Breast epithelium (tissue), 3 donors: Measurements from ENCODE around the gene POF1B.

Experiments
- POLR2A ChIP-seq: fragments of 450-650 bp; IDR thresholded peaks from one replicate; pipeline ENCODE4 v1.6.1; 2016; ENCODE audit warnings: antibody characterized with exemption, mild to moderate bottlenecking, moderate library complexity
- POLR2AphosphoS5 ChIP-seq, 3 donors: sonication (generic); formaldehyde crosslinking; IDR thresholded peaks; one replicate each; pipeline ENCODE4 v1.6.1; 2017; ENCODE audit warnings: antibody characterized with exemption in 3 of 3
- TF ChIP-seq, protein P1 (sequence below), 3 donors: fragments of 450-650 bp; IDR thresholded peaks; one replicate each; pipeline ENCODE4 v1.5.1; 2016 to 2017; ENCODE audit warnings: antibody characterized with exemption in 3 of 3, mild to moderate bottlenecking in 3 of 3, moderate library complexity in 3 of 3

GRCh38 chrX:85326234-85327059 is 53.0 kb downstream of the POF1B start:
- TF ChIP-seq POLR2AphosphoS5 (IDR thresholded peaks at IDR 0.05) (no peak), POLR2A (no peak)
- TF ChIP-seq, protein P1, sequence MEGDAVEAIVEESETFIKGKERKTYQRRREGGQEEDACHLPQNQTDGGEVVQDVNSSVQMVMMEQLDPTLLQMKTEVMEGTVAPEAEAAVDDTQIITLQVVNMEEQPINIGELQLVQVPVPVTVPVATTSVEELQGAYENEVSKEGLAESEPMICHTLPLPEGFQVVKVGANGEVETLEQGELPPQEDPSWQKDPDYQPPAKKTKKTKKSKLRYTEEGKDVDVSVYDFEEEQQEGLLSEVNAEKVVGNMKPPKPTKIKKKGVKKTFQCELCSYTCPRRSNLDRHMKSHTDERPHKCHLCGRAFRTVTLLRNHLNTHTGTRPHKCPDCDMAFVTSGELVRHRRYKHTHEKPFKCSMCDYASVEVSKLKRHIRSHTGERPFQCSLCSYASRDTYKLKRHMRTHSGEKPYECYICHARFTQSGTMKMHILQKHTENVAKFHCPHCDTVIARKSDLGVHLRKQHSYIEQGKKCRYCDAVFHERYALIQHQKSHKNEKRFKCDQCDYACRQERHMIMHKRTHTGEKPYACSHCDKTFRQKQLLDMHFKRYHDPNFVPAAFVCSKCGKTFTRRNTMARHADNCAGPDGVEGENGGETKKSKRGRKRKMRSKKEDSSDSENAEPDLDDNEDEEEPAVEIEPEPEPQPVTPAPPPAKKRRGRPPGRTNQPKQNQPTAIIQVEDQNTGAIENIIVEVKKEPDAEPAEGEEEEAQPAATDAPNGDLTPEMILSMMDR (IDR thresholded peaks at IDR 0.05), result no peak
